ENCODE results near the gene SRSF3.
A peak's percentile ranks its signal among the peaks of the same experiment; 100 is the strongest.

The SRSF3 gene

GRCh38 chr6:36622901-36623546 is 28.9 kb downstream of the SRSF3 start:
- no peak for DNase-seq (ENCODE audit: low read depth in 2 of 2)

GRCh38 chr6:36623547-36624459 is 29.6 kb downstream of the SRSF3 start:
- peak; percentile 48 to 61 for DNase-seq (ENCODE audit: low read depth in 2 of 2)

GRCh38 chr6:36624461-36625157 is 30.4 kb downstream of the SRSF3 start:
- DNase-seq (ENCODE audit: low read depth in 2 of 2): no peak

GRCh38 chr6:36625158-36625919 is 31.2 kb downstream of the SRSF3 start:
- no peak for DNase-seq (ENCODE audit: low read depth in 2 of 2)

- no peak for DNase-seq (ENCODE audit: low read depth in 2 of 2)
These were observed 32.5 kb downstream of the SRSF3 start for GRCh38 chr6:36626636-36627035.

- DNase-seq (ENCODE audit: low read depth in 2 of 2): no peak
These were observed 33.0 kb downstream of the SRSF3 start for GRCh38 chr6:36627141-36627540.

- no peak for DNase-seq (ENCODE audit: low read depth in 2 of 2)
These were observed 33.7 kb downstream of the SRSF3 start for GRCh38 chr6:36627801-36628246.

GRCh38 chr6:36629784-36630183 is 35.6 kb downstream of the SRSF3 start:
- no peak for DNase-seq (ENCODE audit: low read depth in 2 of 2)

GRCh38 chr6:36631326-36632011 is 37.3 kb downstream of the SRSF3 start:
- DNase-seq (ENCODE audit: low read depth in 2 of 2): no peak

GRCh38 chr6:36633370-36633769 is 39.2 kb downstream of the SRSF3 start:
- DNase-seq (ENCODE audit: low read depth in 2 of 2): no peak

- DNase-seq (ENCODE audit: low read depth in 2 of 2): no peak
These were observed 39.8 kb downstream of the SRSF3 start for GRCh38 chr6:36633915-36634314.

GRCh38 chr6:36634317-36635108 is 40.4 kb downstream of the SRSF3 start:
- no peak for DNase-seq (ENCODE audit: low read depth in 2 of 2)

- DNase-seq (ENCODE audit: low read depth in 2 of 2): no peak
These were observed 42.1 kb downstream of the SRSF3 start for GRCh38 chr6:36636283-36636682.

- DNase-seq (ENCODE audit: low read depth in 2 of 2): no peak
These were observed 42.7 kb downstream of the SRSF3 start for GRCh38 chr6:36636687-36637418.

- DNase-seq (ENCODE audit: low read depth in 2 of 2): no peak
These were observed 44.4 kb downstream of the SRSF3 start for GRCh38 chr6:36638579-36638978.

- DNase-seq (ENCODE audit: low read depth in 2 of 2): no peak
These were observed 45.1 kb downstream of the SRSF3 start for GRCh38 chr6:36639171-36639808.

GRCh38 chr6:36641543-36641942 is 47.4 kb downstream of the SRSF3 start:
- no peak for DNase-seq (ENCODE audit: low read depth in 2 of 2)

- no peak for DNase-seq (ENCODE audit: low read depth in 2 of 2)
These were observed 49.0 kb downstream of the SRSF3 start for GRCh38 chr6:36642913-36643817.

Data from stimulated activated CD8-positive, alpha-beta memory T cell treated with anti-CD3 and anti-CD28 coated beads, Interleukin-7, amount 100 ng/mL, for 4 hours (primary cell).